Measurements from ENCODE around the gene POTEJ.
"Not testable (repeated sequence)": the region's sequence is repeated elsewhere in the genome, so short reads cannot be mapped to it uniquely, and the experiment has no call there.

The POTEJ gene

GRCh38 chr2:130611140-130611539 is at the start of gene POTEJ:
Gene POTEJ (plus strand): TSS chr2:130611440. CDS start chr2:130611533, 93 bp downstream.
- not testable (repeated sequence) for DNase-seq (ENCODE audit: low read depth)

GRCh38 chr2:130566165-130566564 is 45.1 kb upstream of the POTEJ start:
- DNase-seq (ENCODE audit: low read depth): not testable (repeated sequence)

- DNase-seq (ENCODE audit: low read depth): not testable (repeated sequence)
Observed at GRCh38 chr2:130571929-130572328, 39.3 kb upstream of the POTEJ start.

- DNase-seq (ENCODE audit: low read depth): not testable (repeated sequence)
Observed at GRCh38 chr2:130574230-130574629, 37.0 kb upstream of the POTEJ start.

- DNase-seq (ENCODE audit: low read depth): not testable (repeated sequence)
Observed at GRCh38 chr2:130576209-130576784, 34.9 kb upstream of the POTEJ start.

GRCh38 chr2:130577559-130577958 is 33.7 kb upstream of the POTEJ start:
- DNase-seq (ENCODE audit: low read depth): not testable (repeated sequence)

GRCh38 chr2:130579121-130579520 is 32.1 kb upstream of the POTEJ start:
- not testable (repeated sequence) for DNase-seq (ENCODE audit: low read depth)

GRCh38 chr2:130581491-130581890 is 29.7 kb upstream of the POTEJ start:
- not testable (repeated sequence) for DNase-seq (ENCODE audit: low read depth)

GRCh38 chr2:130582970-130583369 is 28.3 kb upstream of the POTEJ start:
- DNase-seq (ENCODE audit: low read depth): not testable (repeated sequence)

GRCh38 chr2:130583582-130583981 is 27.7 kb upstream of the POTEJ start:
- not testable (repeated sequence) for DNase-seq (ENCODE audit: low read depth)

GRCh38 chr2:130584726-130585125 is 26.5 kb upstream of the POTEJ start:
- DNase-seq (ENCODE audit: low read depth): not testable (repeated sequence)

GRCh38 chr2:130588688-130589458 is 22.4 kb upstream of the POTEJ start:
- DNase-seq (ENCODE audit: low read depth): not testable (repeated sequence)

- DNase-seq (ENCODE audit: low read depth): not testable (repeated sequence)
Observed at GRCh38 chr2:130590170-130590841, 20.9 kb upstream of the POTEJ start.

GRCh38 chr2:130590842-130591359 is 20.3 kb upstream of the POTEJ start:
- DNase-seq (ENCODE audit: low read depth): not testable (repeated sequence)

- not testable (repeated sequence) for DNase-seq (ENCODE audit: low read depth)
Observed at GRCh38 chr2:130592791-130593414, 18.3 kb upstream of the POTEJ start.

GRCh38 chr2:130594011-130594410 is 17.2 kb upstream of the POTEJ start:
- not testable (repeated sequence) for DNase-seq (ENCODE audit: low read depth)

- DNase-seq (ENCODE audit: low read depth): not testable (repeated sequence)
Observed at GRCh38 chr2:130596757-130597156, 14.5 kb upstream of the POTEJ start.

- DNase-seq (ENCODE audit: low read depth): not testable (repeated sequence)
Observed at GRCh38 chr2:130597994-130598393, 13.2 kb upstream of the POTEJ start.

GRCh38 chr2:130598463-130598862 is 12.8 kb upstream of the POTEJ start:
- not testable (repeated sequence) for DNase-seq (ENCODE audit: low read depth)

GRCh38 chr2:130599393-130599792 is 11.8 kb upstream of the POTEJ start, which contains the start of gene CFC1:
Gene CFC1 (minus strand): TSS chr2:130599575. CDS start chr2:130599287, 288 bp downstream.
- DNase-seq (ENCODE audit: low read depth): not testable (repeated sequence)

- DNase-seq (ENCODE audit: low read depth): not testable (repeated sequence)
Observed at GRCh38 chr2:130599926-130600325, 11.3 kb upstream of the POTEJ start.

Data from fibroblast of the conjunctiva (primary cell).